OCI-LY7 (cell line): Measurements from ENCODE around the gene NCOA5. TPM values are rescaled to one million over a fixed set of nuclear protein-coding genes. Genes with fewer than 3 reads are reported as not detected.

Experiments
- BruUV-seq: library from RNA; stranded (reverse); fragments of 400-500 nt; replicated peaks from 2 replicates; lab custom pipeline; 2021; lab: Mats Ljungman, UMichigan
- CTCF ChIA-PET: fragments of 300-600 bp; sonication (Branson Sonifier 250); formaldehyde crosslinking; loops from one replicate; lab custom pipeline; 2022; ENCODE audit warnings: antibody characterized with exemption; ENCODE audit not compliant: unreplicated experiment; lab: Charles Lee
- POLR2A ChIA-PET: fragments of 300-600 bp; sonication (Branson Sonifier 250); formaldehyde crosslinking; loops from one replicate; lab custom pipeline; 2022; ENCODE audit warnings: antibody characterized with exemption; lab: Charles Lee
- DNase-seq: peaks from one replicate; pipeline ENCODE4 v3.0.0-alpha.2; 2015; ENCODE audit warnings: low spot score
- H2AFZ ChIP-seq: fragments of 200-600 bp; sonication (generic), shearing (Covaris generic); 2 replicates; pipeline ENCODE4 v1.6.1; 2014; ENCODE audit warnings: mild to moderate bottlenecking, antibody characterized with exemption, low read length, moderate library complexity
- H3K27ac ChIP-seq: fragments of 200-600 bp; sonication (generic); 2 replicates; pipeline ENCODE4 v1.5.1; 2014; ENCODE audit warnings: mixed run types, low read depth, mild to moderate bottlenecking, moderate library complexity, low read length, inconsistent platforms; ENCODE audit not compliant: poor library complexity, severe bottlenecking
- H3K36me3 ChIP-seq: fragments of 200-600 bp; sonication (generic); 2 replicates; pipeline ENCODE4 v1.6.1; 2014; ENCODE audit warnings: mild to moderate bottlenecking, antibody characterized with exemption, low read length, moderate library complexity, mixed read lengths; ENCODE audit not compliant: insufficient read depth
- H3K4me1 ChIP-seq: fragments of 200-600 bp; sonication (generic); 2 replicates; pipeline ENCODE4 v1.5.1; 2014; ENCODE audit warnings: mild to moderate bottlenecking, low read length; ENCODE audit not compliant: insufficient read depth, poor library complexity, severe bottlenecking
- H3K4me2 ChIP-seq: fragments of 200-600 bp; sonication (generic); 2 replicates; pipeline ENCODE4 v1.6.1; 2014; ENCODE audit warnings: mild to moderate bottlenecking, low read length
- H3K4me3 ChIP-seq: fragments of 200-600 bp; sonication (generic); 2 replicates; pipeline ENCODE4 v1.5.1; 2014; ENCODE audit warnings: mild to moderate bottlenecking, low read depth, low read length; ENCODE audit not compliant: poor library complexity, severe bottlenecking
- H3K79me2 ChIP-seq: fragments of 200-600 bp; sonication (generic); 2 replicates; pipeline ENCODE4 v1.6.1; 2016; ENCODE audit warnings: low read depth, mild to moderate bottlenecking, low read length, moderate library complexity, mixed read lengths; ENCODE audit not compliant: insufficient read depth
- H3K9me2 ChIP-seq: fragments of 200-600 bp; sonication (generic); 2 replicates; pipeline ENCODE4 v1.6.1; 2016; ENCODE audit warnings: mild to moderate bottlenecking, low read length, mixed read lengths; ENCODE audit not compliant: insufficient read depth
- H3K9me3 ChIP-seq: fragments of 200-600 bp; sonication (generic); 2 replicates; pipeline ENCODE4 v1.6.1; 2014; ENCODE audit warnings: mild to moderate bottlenecking, mixed run types, low read length, mixed read lengths
- H4K20me1 ChIP-seq: fragments of 200-600 bp; sonication (generic); 2 replicates; pipeline ENCODE4 v1.6.1; 2014; ENCODE audit warnings: mild to moderate bottlenecking, antibody characterized with exemption, low read length, moderate library complexity, mixed read lengths; ENCODE audit not compliant: insufficient read depth
- EZH2phosphoT487 ChIP-seq: fragments of 200-600 bp; sonication (generic); IDR thresholded peaks from 2 replicates; pipeline ENCODE4 v1.6.1; 2018; ENCODE audit warnings: low read depth, borderline replicate concordance, mild to moderate bottlenecking, mixed run types, antibody characterized with exemption, low read length, moderate library complexity, mixed read lengths
- intact Hi-C: fragments of 100-400 bp; cut with micrococcal nuclease; formaldehyde crosslinking; loops from one replicate; pipeline ENCODE4 v1.10.0; 2022; ENCODE audit not compliant: unreplicated experiment
- total RNA-seq, 2 experiments: library from RNA; depleted of rRNA in 1 of 2; stranded (reverse); fragments of >200 nt in 1 of 2; shearing (Covaris generic) in 1 of 2; gene quantifications; 2 replicates each; pipeline ENCODE4 v1.2.3, GENCODE V29; 2014 to 2022
- TF ChIP-seq, protein P1 (sequence below): fragments of 200-600 bp; sonication (generic); conservative IDR thresholded peaks from 2 replicates; pipeline ENCODE4 v1.5.1; 2014; ENCODE audit warnings: mild to moderate bottlenecking, antibody characterized with exemption, low read length, moderate library complexity, mixed read lengths

Gene NCOA5
- total RNA-seq, 2 experiments from 2014 or later = 23.4 to 33.7 TPM

GRCh38 chr20:46107061-46107460 lies 17.3 kb upstream of the NCOA5 start:
- DNase-seq = no peak
- H4K20me1 ChIP-seq = no peaks in the 10 kb centered on the region
- POLR2A ChIA-PET = no interaction called here
- no peak overlapping the region for H3K4me3 ChIP-seq
- no peak overlapping the region for H2AFZ ChIP-seq
- no peaks in the 10 kb centered on the region for H3K9me3 ChIP-seq
- intact Hi-C loops = no loop called here
- BruUV-seq = no TSS peak
- no peak overlapping the region for H3K4me2 ChIP-seq
- no peaks in the 10 kb centered on the region for H3K36me3 ChIP-seq
- H3K27ac ChIP-seq = no peak overlapping the region
- H3K4me1 ChIP-seq = peaks cover 24% of the 10 kb centered on the region
- CTCF ChIA-PET = no interaction called here
- TF ChIP-seq, protein P1, sequence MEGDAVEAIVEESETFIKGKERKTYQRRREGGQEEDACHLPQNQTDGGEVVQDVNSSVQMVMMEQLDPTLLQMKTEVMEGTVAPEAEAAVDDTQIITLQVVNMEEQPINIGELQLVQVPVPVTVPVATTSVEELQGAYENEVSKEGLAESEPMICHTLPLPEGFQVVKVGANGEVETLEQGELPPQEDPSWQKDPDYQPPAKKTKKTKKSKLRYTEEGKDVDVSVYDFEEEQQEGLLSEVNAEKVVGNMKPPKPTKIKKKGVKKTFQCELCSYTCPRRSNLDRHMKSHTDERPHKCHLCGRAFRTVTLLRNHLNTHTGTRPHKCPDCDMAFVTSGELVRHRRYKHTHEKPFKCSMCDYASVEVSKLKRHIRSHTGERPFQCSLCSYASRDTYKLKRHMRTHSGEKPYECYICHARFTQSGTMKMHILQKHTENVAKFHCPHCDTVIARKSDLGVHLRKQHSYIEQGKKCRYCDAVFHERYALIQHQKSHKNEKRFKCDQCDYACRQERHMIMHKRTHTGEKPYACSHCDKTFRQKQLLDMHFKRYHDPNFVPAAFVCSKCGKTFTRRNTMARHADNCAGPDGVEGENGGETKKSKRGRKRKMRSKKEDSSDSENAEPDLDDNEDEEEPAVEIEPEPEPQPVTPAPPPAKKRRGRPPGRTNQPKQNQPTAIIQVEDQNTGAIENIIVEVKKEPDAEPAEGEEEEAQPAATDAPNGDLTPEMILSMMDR = no peak
- TF ChIP-seq EZH2phosphoT487 = no peak
- H3K9me2 ChIP-seq = no peaks in the 10 kb centered on the region
- no peaks in the 10 kb centered on the region for H3K79me2 ChIP-seq

DNA sequence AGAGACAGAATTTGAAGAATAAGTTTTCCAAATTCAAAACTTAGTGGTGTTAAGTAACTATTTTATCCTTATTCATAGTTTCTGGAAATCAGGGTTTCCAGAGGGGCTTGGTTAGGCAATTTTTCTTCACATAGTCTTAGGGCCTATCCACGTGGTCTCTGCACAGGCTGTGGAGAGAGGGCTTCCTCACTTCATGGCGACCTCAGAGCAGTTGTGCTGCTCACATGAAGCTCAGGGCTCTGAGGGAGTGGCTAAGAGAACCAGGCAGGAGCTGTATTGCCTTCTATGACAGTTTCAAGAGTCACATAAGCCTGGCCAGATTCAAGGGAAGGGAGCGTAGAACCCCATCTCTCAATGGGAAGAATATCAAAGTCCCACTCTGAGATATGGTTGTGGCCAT lies 14.5 kb upstream of the NCOA5 start:
- Histone ChIP-seq H2AFZ (no peak overlapping the region), H3K79me2 (no peaks in the 10 kb centered on the region), H3K9me3 (no peaks in the 10 kb centered on the region), H3K4me1 (peaks cover 19% of the 10 kb centered on the region), H3K4me3 (no peak overlapping the region), H4K20me1 (no peaks in the 10 kb centered on the region), H3K4me2 (no peak overlapping the region), H3K27ac (no peak overlapping the region), H3K36me3 (no peaks in the 10 kb centered on the region), H3K9me2 (no peaks in the 10 kb centered on the region)
- BruUV-seq = no TSS peak
- intact Hi-C loops = no loop called here
- no peak for TF ChIP-seq EZH2phosphoT487
- TF ChIP-seq, protein P1 = no peak
- ChIA-PET CTCF (no interaction called here), POLR2A (no interaction called here)
- no peak for DNase-seq

GRCh38 chr20:46102940-46103339 lies 13.2 kb upstream of the NCOA5 start:
- no peaks in the 10 kb centered on the region for H3K9me2 ChIP-seq
- H4K20me1 ChIP-seq = no peaks in the 10 kb centered on the region
- ChIA-PET CTCF (no interaction called here), POLR2A (no interaction called here)
- peaks cover 7% of the 10 kb centered on the region for H3K4me1 ChIP-seq
- BruUV-seq = no TSS peak
- no peak for TF ChIP-seq EZH2phosphoT487
- TF ChIP-seq, protein P1 = no peak
- H3K27ac ChIP-seq = no peak overlapping the region
- H3K4me3 ChIP-seq = no peak overlapping the region
- no peak overlapping the region for H3K4me2 ChIP-seq
- H3K9me3 ChIP-seq = no peaks in the 10 kb centered on the region
- DNase-seq = no peak
- H3K36me3 ChIP-seq = no peaks in the 10 kb centered on the region
- intact Hi-C loops = no loop called here
- H2AFZ ChIP-seq = no peak overlapping the region
- no peaks in the 10 kb centered on the region for H3K79me2 ChIP-seq
